ENCODE data around the gene BRSK2. TPM values are rescaled to one million over a fixed set of nuclear protein-coding genes. Genes with fewer than 3 reads are reported as not detected.

Gene BRSK2
- total RNA-seq, 1 donor from 2014 or later = 1.7 TPM

- Mint-ChIP-seq H3K9me3 (ENCODE audit: unreplicated experiment) (no peaks in the 10 kb centered on the region), H3K4me1 (ENCODE audit: unreplicated experiment) (peaks cover 26% of the 10 kb centered on the region), H3K4me3 (ENCODE audit: unreplicated experiment) (no peak overlapping the region), H3K36me3 (ENCODE audit: unreplicated experiment) (peaks cover 3% of the 10 kb centered on the region), H3K27me3 (ENCODE audit: unreplicated experiment) (no peaks in the 10 kb centered on the region), H3K27ac (ENCODE audit: unreplicated experiment) (no peak overlapping the region)
- no peak for DNase-seq (ENCODE audit: extremely low spot score, unreplicated experiment)
- TF ChIP-seq, protein P1, sequence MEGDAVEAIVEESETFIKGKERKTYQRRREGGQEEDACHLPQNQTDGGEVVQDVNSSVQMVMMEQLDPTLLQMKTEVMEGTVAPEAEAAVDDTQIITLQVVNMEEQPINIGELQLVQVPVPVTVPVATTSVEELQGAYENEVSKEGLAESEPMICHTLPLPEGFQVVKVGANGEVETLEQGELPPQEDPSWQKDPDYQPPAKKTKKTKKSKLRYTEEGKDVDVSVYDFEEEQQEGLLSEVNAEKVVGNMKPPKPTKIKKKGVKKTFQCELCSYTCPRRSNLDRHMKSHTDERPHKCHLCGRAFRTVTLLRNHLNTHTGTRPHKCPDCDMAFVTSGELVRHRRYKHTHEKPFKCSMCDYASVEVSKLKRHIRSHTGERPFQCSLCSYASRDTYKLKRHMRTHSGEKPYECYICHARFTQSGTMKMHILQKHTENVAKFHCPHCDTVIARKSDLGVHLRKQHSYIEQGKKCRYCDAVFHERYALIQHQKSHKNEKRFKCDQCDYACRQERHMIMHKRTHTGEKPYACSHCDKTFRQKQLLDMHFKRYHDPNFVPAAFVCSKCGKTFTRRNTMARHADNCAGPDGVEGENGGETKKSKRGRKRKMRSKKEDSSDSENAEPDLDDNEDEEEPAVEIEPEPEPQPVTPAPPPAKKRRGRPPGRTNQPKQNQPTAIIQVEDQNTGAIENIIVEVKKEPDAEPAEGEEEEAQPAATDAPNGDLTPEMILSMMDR (IDR thresholded peaks at IDR 0.05) = no peak
Observed at GRCh38 chr11:1484695-1485503, 95.2 kb downstream of the BRSK2 start.

GRCh38 chr11:1485504-1485885 lies 95.8 kb downstream of the BRSK2 start:
- Mint-ChIP-seq H3K4me1 (ENCODE audit: unreplicated experiment) (peaks cover 26% of the 10 kb centered on the region), H3K9me3 (ENCODE audit: unreplicated experiment) (no peaks in the 10 kb centered on the region), H3K27me3 (ENCODE audit: unreplicated experiment) (no peaks in the 10 kb centered on the region), H3K27ac (ENCODE audit: unreplicated experiment) (no peak overlapping the region), H3K4me3 (ENCODE audit: unreplicated experiment) (no peak overlapping the region), H3K36me3 (ENCODE audit: unreplicated experiment) (no peaks in the 10 kb centered on the region)
- TF ChIP-seq, protein P1 (IDR thresholded peaks at IDR 0.05) = no peak
- no peak for DNase-seq (ENCODE audit: extremely low spot score, unreplicated experiment)

GRCh38 chr11:1486054-1486825 lies 96.5 kb downstream of the BRSK2 start, which contains the start of gene MOB2:
Gene MOB2, minus strand, starts transcription at chr11:1486779. Its CDS starts 223 bp downstream, at chr11:1486556.
- H3K27ac Mint-ChIP-seq (ENCODE audit: unreplicated experiment) = no peak within 1 kb of the TSS
- no peak for DNase-seq (ENCODE audit: extremely low spot score, unreplicated experiment)
- TF ChIP-seq, protein P1 (IDR thresholded peaks at IDR 0.05) = no peak
- H3K4me3 Mint-ChIP-seq (ENCODE audit: unreplicated experiment) = no peak within 1 kb of the TSS
- H3K36me3 Mint-ChIP-seq (ENCODE audit: unreplicated experiment) = no peaks in the 10 kb centered on the region
- H3K4me1 Mint-ChIP-seq (ENCODE audit: unreplicated experiment) = peaks cover 26% of the 10 kb centered on the region
- H3K9me3 Mint-ChIP-seq (ENCODE audit: unreplicated experiment) = no peaks in the 10 kb centered on the region
- no peaks in the 10 kb centered on the region for H3K27me3 Mint-ChIP-seq (ENCODE audit: unreplicated experiment)

GRCh38 chr11:1487091-1487850 lies 97.5 kb downstream of the BRSK2 start:
- peaks cover 22% of the 10 kb centered on the region for H3K4me1 Mint-ChIP-seq (ENCODE audit: unreplicated experiment)
- no peaks in the 10 kb centered on the region for H3K36me3 Mint-ChIP-seq (ENCODE audit: unreplicated experiment)
- H3K4me3 Mint-ChIP-seq (ENCODE audit: unreplicated experiment) = no peak overlapping the region
- DNase-seq (ENCODE audit: extremely low spot score, unreplicated experiment) = no peak
- H3K9me3 Mint-ChIP-seq (ENCODE audit: unreplicated experiment) = no peaks in the 10 kb centered on the region
- no peaks in the 10 kb centered on the region for H3K27me3 Mint-ChIP-seq (ENCODE audit: unreplicated experiment)
- TF ChIP-seq, protein P1 (IDR thresholded peaks at IDR 0.05) = no peak
- H3K27ac Mint-ChIP-seq (ENCODE audit: unreplicated experiment) = no peak overlapping the region

All from osteocyte (in vitro differentiated cells).